Cardiac septum (tissue), 1 donor: ENCODE data around the gene CBFB. TPM values are rescaled to one million over a fixed set of nuclear protein-coding genes. Genes with fewer than 3 reads are reported as not detected.
"Not testable (repeated sequence)": the region's sequence is repeated elsewhere in the genome, so short reads cannot be mapped to it uniquely, and the experiment has no call there.

Experiments
- DNase-seq: peaks from one replicate; pipeline ENCODE4 v3.0.0-alpha.2; 2020; ENCODE audit warnings: low spot score
- intact Hi-C: fragments of 100-400 bp; cut with DNase I; formaldehyde crosslinking; loops from one replicate; pipeline ENCODE4 v1.14.0; 2022
- long read RNA-seq: library from polyadenylated mRNA; unstranded; transcript quantifications from one replicate; pipeline ENCODE4 v2.0.0, GENCODE V29; 2021
- total RNA-seq: library from RNA; stranded (reverse); fragmentation: NEBNext Ultra II Directional; extraction: Animal tissue kit (Norgen Biotek cat#: 25700); gene quantifications from one replicate; pipeline ENCODE4 v1.2.1, GENCODE V29; 2021
- donor health status: DM: no; HTN: no; CAD: no.

The CBFB gene
- 33.7 TPM for total RNA-seq
- long read RNA-seq, transcript CBFB-201 (6 exons, 3,136 nt) = major isoform, 34 of 89 reads
- long read RNA-seq, transcript CBFB-202 (6 exons, 2,971 nt) = minor isoform, 25 of 89 reads
- long read RNA-seq, partial matches to known transcripts = 12 of 89 reads
- long read RNA-seq, other reads (novel, unspliced or antisense) = 18 of 89 reads

DNA sequence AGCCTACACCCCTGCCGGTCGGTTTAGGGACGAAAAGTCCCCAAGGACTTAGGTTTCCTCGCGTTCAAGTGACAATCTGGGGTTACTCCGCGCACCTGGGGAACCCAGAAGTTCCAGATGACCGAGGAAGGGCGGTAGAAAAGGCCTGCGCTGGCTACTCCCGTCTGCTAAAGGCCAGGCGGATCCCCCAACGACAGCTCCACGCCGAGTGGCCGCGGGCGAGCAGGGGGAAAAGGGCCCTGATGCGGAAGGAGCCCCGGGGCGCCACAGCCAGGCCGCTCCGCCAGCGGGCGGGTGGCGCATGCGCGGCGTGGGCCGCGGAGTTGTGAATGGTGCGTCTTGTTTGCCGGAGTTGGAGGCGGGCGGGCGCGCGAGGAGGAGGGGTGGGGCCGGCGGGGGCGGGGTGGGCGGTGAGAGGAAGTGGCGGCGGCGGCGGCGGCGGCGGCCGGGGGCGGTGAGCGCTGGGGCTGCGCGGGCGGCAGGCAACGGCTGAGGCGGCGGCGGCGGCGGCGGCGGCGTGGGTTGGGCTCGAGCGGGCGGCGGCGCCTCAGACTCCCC is at the start of gene CBFB:
Gene CBFB, plus strand, starts transcription at position 454 of the 558 bp plus-strand sequence. CDS start 259 bp downstream, outside the sequence.
- intact Hi-C loops = loop anchor here (2.0 to 5.0 kb wide), 2 partner anchors 14 to 79 kb away; partner anchors contain the start of gene PHAF1
- peak; percentile 97 for DNase-seq

- intact Hi-C loops = no loop called here
- no peak for DNase-seq
These were observed 45.9 kb upstream of the CBFB start for GRCh38 chr16:66983033-66983432.

DNA sequence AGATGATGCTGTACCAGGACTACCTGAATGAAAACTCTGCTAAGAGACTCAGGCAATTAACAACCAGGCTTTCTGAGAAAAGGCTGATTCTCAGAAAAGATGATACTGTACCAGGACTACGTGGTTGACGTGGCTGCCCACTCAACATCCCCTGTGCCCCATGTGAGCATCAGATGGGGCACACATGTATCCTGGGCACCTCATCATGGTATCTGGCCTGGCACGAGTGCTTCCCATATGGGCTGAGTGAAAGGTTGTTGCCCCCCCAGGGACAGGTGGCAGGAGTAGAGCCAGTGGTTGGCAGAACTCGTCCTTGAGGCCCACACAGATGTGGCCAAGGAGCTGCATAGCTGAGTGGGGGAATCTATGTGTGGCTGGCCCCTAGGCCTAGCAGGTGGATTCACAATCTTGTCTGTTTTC is 44.0 kb upstream of the CBFB start:
- intact Hi-C loops = no loop called here
- DNase-seq = no peak

DNA sequence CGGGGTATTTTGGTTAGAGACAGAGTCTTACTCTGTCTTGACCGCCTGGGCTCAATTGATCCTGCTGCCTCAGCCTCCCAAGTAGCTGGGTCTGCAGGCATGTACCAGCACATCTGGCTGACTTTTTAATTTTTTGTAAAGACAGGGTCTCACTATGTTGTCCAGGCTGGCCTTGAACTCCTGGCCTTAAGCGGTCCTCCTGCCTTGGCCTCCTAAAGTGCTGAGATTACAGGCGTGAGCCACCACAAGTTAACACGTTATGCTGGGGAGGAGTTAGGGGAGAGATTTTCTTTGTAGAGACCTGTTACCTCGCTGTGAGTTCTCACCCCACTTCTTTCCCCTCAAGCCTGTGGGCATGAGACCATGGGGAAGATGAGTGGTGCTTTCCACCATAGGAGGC is 42.4 kb upstream of the CBFB start:
- no peak for DNase-seq
- intact Hi-C loops = no loop called here

DNA sequence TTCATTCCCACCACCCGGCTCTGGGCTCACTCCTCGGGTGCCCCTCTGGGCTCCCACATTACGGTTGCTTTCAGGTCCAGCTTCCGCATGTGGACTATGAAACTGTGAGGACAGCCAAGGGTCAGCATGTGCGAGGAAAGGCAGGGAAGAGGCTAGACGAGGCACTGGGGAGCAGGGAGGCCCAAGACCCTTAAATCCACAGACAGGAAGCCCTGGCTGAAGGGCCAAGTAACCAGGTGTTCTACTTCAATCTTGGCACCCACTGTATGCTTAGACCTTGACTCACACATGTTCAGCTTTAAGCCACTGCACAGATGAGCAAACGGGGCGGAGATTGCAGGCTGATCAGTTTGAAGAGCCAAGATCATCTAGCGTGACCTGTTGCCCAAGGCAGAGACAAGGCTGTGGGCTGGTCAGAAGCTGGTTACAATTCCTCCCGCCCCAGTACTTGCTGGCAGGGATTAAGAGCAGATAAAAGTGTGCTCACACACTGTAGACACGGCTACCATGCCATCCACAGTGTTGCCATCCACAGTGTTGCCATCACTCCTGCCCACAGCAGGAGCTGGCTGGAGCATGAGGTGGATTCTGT is 40.7 kb upstream of the CBFB start, which contains the start of gene CES4A:
Gene CES4A, plus strand, starts transcription at position 393 of the 592 bp plus-strand sequence. Its CDS starts 184 bp downstream, at position 577.
- no peak for DNase-seq
- intact Hi-C loops = no loop called here

- intact Hi-C loops = no loop called here
- no peak for DNase-seq
These were observed 37.3 kb upstream of the CBFB start for GRCh38 chr16:66991545-66992077.

GRCh38 chr16:66993558-66993957 is 35.4 kb upstream of the CBFB start:
- intact Hi-C loops, DNase-seq: not testable (repeated sequence)

- DNase-seq = no peak
- intact Hi-C loops = no loop called here
These were observed 32.5 kb upstream of the CBFB start for GRCh38 chr16:66996324-66996982.

DNA sequence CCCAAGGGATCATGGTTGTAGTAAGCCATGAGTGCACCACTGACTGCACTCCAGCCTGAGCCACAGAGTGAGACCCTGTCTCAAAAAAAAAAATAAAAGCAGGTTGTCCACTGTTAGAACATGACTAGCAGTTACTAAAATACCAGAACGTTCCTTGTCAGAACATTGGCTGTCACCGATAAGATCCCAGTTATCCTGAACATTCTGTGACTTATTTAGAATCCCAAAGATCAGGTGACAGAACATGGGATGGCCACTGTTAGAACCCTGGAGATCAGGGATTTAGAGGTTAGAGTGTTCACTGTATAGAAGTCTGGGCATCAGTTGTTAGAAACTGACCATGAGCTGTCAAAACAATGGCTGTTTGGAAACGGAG is 32.0 kb upstream of the CBFB start:
- intact Hi-C loops = no loop called here
- DNase-seq = no peak

- intact Hi-C loops = no loop called here
- DNase-seq = peak; percentile 80
These were observed 28.3 kb upstream of the CBFB start for GRCh38 chr16:67000384-67001351.

GRCh38 chr16:67001726-67002125 is 27.2 kb upstream of the CBFB start:
- intact Hi-C loops = no loop called here
- no peak for DNase-seq

GRCh38 chr16:67006930-67007658 is 21.9 kb upstream of the CBFB start:
- intact Hi-C loops = no loop called here
- no peak for DNase-seq

GRCh38 chr16:67009158-67009557 is 19.8 kb upstream of the CBFB start:
- no peak for DNase-seq
- intact Hi-C loops = no loop called here

GRCh38 chr16:67011274-67011673 is 17.7 kb upstream of the CBFB start:
- intact Hi-C loops = no loop called here
- no peak for DNase-seq

DNA sequence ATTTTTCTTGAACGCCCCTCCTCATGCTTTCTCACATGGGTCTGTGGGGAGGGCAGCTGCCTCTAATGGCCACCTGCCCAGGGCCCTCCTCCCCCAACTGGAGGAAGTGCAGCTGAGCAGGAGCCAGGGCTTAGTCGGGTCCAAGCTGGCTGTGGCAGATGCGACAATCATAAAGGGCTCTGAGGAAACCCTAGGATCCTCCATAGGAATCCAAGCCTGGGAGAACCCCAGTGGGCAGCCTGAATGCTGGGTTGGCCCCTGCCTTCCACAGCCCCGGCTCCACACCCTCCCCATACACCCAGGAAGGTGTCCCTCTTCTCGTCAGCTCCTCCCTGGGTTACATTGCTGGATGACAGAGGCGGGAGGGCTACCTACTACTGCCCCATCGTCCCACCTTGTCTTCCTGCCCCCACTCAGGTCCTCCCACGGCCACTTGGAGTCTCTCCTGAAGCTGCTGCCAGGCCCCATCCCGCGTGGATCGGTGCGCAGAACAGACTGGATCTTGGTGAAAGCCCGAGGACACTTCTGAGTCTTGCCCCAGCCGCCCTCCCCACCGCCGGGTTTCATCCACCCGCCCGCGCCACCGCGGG is 15.6 kb upstream of the CBFB start:
- DNase-seq = no peak
- intact Hi-C loops = no loop called here

GRCh38 chr16:67013823-67014633 is 14.9 kb upstream of the CBFB start:
- intact Hi-C loops = loop anchor here (2.0 kb wide), 1 partner anchor 15 kb away; the partner anchor contains the start of gene CBFB
- DNase-seq = peak; percentile 91

DNA sequence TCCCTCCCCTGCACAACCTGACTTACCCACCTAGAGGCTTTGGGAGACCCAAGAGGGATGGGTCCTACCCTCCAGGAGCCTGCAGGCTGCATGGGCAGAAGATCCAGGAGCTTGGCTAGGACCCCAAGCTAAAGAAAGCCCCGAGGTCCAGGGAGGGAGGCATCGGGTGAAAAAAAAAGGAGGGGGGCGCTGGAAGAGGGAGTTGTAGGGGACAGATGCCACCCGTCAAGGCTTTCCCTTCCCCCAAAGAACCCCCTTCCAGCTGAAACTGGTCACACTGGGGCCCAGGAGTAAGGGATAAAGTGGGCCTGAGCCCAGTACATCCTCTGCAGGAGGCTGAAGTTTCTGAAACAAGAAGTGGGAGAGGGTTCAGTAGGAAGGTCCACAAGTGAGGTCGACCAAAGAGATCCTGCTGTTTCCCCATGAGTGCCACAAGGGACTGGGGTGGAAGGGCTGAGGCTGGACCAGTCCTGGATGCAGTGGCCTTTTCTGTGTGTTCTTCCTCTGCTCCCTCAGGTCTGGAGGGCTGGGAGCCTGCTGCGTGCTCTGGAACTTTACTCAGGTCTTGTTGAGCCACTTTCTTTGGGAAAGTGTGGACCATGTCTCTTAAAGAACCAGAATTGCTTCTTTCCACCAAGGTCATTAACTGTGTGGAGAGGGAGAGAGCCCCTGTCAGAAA is 14.2 kb upstream of the CBFB start:
- intact Hi-C loops = loop anchor here (2.0 to 5.0 kb wide), 2 partner anchors 14 to 143 kb away; partner anchors contain the start of genes CBFB, FBXL8 and TRADD
- peak; percentile 1 for DNase-seq
